Stimulated activated CD4-positive, alpha-beta T cell treated with anti-CD3 and anti-CD28 coated beads, TNF-alpha, amount 100 ng/mL, for 24 hours (primary cell): ENCODE data around the gene CAT.

Experiments
- DNase-seq, 3 experiments: peaks; one replicate each; pipeline ENCODE4 v3.0.0-alpha.2; 2020; ENCODE audit warnings: low read depth in 3 of 3

Gene CAT

GRCh38 chr11:34459507-34460162 is 20.9 kb downstream of the CAT start:
- DNase-seq: no peak

GRCh38 chr11:34460278-34460677 is 21.5 kb downstream of the CAT start:
- DNase-seq: no peak

GRCh38 chr11:34461215-34461614 is 22.5 kb downstream of the CAT start:
- DNase-seq: no peak

GRCh38 chr11:34464591-34465051 is 25.9 kb downstream of the CAT start:
- no peak for DNase-seq

- no peak for DNase-seq
Observed at GRCh38 chr11:34466802-34467488, 28.2 kb downstream of the CAT start.

- peak in 2 of 3 experiments; percentile 5 to 44 for DNase-seq
Observed at GRCh38 chr11:34468209-34468841, 29.6 kb downstream of the CAT start.

- DNase-seq: no peak
Observed at GRCh38 chr11:34473603-34474169, 35.0 kb downstream of the CAT start.

- no peak for DNase-seq
Observed at GRCh38 chr11:34475656-34476055, 36.9 kb downstream of the CAT start.

GRCh38 chr11:34476849-34477248 is 38.1 kb downstream of the CAT start:
- DNase-seq: no peak

- DNase-seq: no peak
Observed at GRCh38 chr11:34478845-34479663, 40.3 kb downstream of the CAT start.

GRCh38 chr11:34480314-34480713 is 41.6 kb downstream of the CAT start:
- no peak for DNase-seq

GRCh38 chr11:34481307-34481706 is 42.6 kb downstream of the CAT start:
- DNase-seq: no peak

GRCh38 chr11:34483106-34483874 is 44.6 kb downstream of the CAT start:
- DNase-seq: no peak

GRCh38 chr11:34487430-34487829 is 48.7 kb downstream of the CAT start:
- no peak for DNase-seq

GRCh38 chr11:34488855-34489557 is 50.3 kb downstream of the CAT start:
- DNase-seq: no peak

GRCh38 chr11:34490304-34490703 is 51.6 kb downstream of the CAT start:
- no peak for DNase-seq

GRCh38 chr11:34492806-34493414 is 54.2 kb downstream of the CAT start:
- DNase-seq: peak in 1 of 3 experiments; percentile 27

- DNase-seq: no peak
Observed at GRCh38 chr11:34493468-34493867, 54.7 kb downstream of the CAT start.

- DNase-seq: no peak
Observed at GRCh38 chr11:34493926-34494595, 55.3 kb downstream of the CAT start.
